ENCODE data around the gene CDH4. TPM values are rescaled to one million over a fixed set of nuclear protein-coding genes. Genes with fewer than 3 reads are reported as not detected.

Gene CDH4
- polyA plus RNA-seq, 4 donors = 5.6 to 8.8 (median 7.0) TPM

- no peak for DNase-seq (ENCODE audit: low read depth in 4 of 4, low spot score in 2 of 4)
Observed at GRCh38 chr20:61521687-61522420, 269.8 kb downstream of the CDH4 start.

GRCh38 chr20:61522498-61523090, 270.5 kb downstream of the CDH4 start:
- no peak for DNase-seq (ENCODE audit: low read depth in 4 of 4, low spot score in 2 of 4)

- no peak for DNase-seq (ENCODE audit: low read depth in 4 of 4, low spot score in 2 of 4)
Observed at GRCh38 chr20:61523145-61523544, 271.1 kb downstream of the CDH4 start.

DNA sequence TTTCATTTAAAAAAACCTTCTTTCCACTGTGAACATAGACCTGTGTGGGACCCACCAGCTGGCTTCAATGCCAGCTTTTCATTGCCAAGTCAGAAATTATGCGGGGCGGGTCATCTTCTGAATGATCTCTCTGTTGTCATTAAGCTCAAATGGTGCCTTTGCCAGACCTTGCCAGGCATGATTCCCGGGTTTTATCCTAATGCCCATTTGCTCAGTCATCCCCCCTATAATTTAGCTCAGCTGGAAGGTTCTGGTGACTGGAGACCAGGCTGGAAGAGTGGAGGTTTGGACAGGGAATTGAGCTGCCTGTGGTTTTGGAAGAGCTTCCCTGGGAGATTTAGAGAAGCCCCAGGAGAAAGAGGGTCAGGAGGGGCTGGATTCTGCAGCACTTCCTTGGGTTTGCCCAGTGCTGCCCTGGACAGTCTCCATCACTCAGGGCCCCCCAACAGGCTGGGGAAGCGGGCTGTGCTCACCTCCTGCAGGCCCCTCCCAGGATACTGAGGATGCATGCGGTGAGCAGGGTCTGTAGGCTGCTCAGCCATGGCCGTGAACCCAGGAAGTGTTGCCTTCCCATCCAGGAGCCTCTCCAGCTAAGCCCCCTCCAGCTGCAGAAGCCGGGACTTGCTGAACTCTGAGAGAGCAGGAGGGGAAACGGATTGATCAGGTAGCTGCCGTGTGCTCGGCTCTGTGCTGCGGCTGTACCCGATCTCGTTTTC, 273.0 kb downstream of the CDH4 start:
- no peak for DNase-seq (ENCODE audit: low read depth in 4 of 4, low spot score in 2 of 4)

- DNase-seq (ENCODE audit: low read depth in 4 of 4, low spot score in 2 of 4) = no peak
Observed at GRCh38 chr20:61525781-61526431, 273.8 kb downstream of the CDH4 start.

DNA sequence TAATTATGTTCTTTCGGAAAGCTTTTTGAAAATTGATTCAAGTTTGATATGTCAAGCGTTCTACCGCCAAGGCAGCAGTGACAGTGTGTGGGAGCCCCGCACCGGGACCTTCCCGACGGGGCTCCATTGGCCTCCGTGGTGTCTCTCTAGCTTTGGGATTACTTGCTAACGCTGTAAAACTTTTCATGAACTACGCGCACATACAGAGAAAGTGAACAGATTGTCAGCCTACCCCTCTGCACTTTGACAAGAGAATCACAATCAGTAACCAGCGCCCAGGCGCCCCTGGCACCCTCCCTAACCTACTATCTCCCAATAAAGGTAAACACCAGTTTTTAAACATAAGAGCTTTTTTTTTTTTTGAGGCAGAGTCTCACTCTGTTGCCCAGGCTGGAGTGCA, 274.8 kb downstream of the CDH4 start:
- no peak for DNase-seq (ENCODE audit: low read depth in 4 of 4, low spot score in 2 of 4)

GRCh38 chr20:61527626-61528025, 275.6 kb downstream of the CDH4 start:
- no peak for DNase-seq (ENCODE audit: low read depth in 4 of 4, low spot score in 2 of 4)

DNA sequence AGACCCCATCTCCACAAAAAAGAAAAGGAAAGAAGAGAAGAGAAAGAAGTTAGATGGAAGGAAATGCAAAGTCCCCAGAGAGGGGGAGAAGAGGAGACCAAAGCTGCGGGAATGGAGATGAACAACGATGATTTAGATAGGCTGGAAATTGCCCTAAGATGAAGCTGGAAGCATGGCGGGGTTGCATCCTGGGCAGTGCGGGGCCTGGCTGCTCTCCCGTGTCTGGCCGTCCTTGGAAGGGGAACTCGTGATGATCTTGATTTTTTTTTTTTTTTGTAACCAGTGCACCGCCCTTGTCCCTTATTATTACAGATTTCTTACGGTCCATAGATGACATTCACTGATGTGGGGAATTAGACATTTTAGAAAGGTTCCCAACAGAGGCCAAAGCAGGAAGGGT, 276.5 kb downstream of the CDH4 start:
- no peak for DNase-seq (ENCODE audit: low read depth in 4 of 4, low spot score in 2 of 4)

GRCh38 chr20:61529354-61529753, 277.3 kb downstream of the CDH4 start:
- no peak for DNase-seq (ENCODE audit: low read depth in 4 of 4, low spot score in 2 of 4)

DNA sequence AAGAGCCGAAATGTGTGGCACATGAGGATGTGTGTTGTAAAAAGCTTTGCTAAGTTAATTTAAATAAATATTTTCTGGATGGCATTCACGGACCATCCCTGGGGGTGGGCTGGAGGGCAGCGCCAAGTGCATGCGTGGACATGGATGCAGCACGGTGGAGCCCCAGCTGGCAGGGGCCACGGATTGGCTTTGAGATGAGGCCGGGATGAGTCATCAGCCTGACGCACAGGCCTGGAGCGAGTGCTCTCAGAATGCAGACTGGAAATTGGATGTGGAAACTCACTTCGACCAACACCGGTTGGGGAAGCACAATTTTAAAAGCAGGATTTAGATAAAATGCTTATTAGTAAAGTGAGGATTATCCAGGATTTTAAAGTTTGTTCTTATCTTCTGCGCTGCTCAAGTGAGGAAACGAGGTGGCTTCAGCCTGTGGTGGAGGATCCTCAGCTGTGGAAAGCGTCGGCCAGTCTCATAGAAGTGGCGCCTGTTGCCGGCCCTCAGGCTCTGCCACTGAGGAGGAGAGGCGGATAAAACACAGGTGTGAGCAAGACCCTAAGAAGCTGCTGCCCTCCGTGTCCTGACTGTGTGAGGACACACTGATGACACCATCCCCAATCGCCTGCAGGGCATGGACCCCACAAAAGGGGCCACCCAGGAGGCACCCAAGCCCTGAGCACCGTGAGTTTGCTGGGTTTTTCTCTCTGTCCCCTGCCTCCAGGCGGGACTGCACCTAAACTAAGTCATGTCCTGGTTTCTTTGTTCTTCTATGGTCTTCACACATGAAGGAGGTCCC, 279.7 kb downstream of the CDH4 start:
- no peak for DNase-seq (ENCODE audit: low read depth in 4 of 4, low spot score in 2 of 4)

GRCh38 chr20:61532736-61533135, 280.7 kb downstream of the CDH4 start:
- no peak for DNase-seq (ENCODE audit: low read depth in 4 of 4, low spot score in 2 of 4)

DNA sequence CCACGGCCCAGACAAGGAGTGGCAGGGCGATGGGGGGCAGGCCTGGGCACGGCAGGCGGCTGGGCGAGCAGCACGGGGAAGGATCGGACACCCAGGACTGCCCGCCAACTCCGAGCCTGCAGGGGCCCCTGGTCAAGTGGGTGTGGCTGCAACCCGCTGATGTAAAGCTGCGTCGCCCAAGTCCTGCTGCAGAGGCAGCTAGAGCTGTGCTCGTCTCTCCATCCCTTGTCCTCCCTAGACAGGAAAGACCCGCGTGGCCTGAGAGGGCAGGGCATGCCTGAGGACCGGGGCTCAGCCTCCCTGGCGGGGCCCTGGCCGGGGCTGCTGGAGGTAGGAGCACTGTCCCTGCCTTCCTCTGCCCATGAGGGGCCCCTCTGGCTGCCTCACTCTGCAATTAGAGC, 281.2 kb downstream of the CDH4 start:
- no peak for DNase-seq (ENCODE audit: low read depth in 4 of 4, low spot score in 2 of 4)

DNA sequence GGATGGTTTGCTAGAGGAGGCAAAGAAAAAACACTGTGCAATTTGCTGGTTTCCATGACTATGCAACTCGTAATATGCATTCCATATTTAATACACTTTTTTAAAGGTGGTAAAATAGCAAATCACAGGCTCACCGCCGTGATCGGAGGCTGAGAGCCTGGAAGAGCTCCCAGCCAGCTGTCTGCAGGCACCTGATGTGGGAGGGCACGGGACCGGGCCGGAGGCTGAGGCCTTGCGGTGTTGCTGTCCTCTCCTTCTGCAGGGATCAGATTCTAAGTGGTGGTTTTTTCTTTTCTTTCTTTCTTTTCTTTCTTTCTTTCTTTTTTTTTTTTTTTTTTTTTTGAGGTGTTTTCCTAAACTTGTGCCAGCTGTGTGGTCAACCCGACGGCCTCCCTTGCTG, 282.3 kb downstream of the CDH4 start:
- no peak for DNase-seq (ENCODE audit: low read depth in 4 of 4, low spot score in 2 of 4)

- no peak for DNase-seq (ENCODE audit: low read depth in 4 of 4, low spot score in 2 of 4)
Observed at GRCh38 chr20:61535091-61535490, 283.0 kb downstream of the CDH4 start.

DNA sequence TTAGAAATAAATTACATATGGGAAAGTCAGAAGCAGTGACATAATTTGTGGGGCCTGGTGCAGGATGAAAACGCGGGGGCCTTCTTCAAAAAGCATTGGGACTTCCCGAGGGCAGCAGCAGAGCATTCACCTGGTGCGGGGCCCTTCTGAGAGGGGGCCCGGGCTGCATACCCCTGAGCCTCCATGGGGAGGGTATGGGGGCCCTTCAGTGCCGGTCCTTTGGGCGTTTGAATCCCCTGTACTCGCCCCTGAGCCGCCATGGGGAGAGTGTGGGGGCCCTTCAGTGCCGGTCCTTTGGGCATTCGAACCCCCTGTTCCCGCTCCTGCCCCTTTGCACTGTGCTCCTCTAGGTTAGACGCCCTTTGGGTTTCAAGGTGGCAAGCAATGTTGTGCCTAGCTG, 283.5 kb downstream of the CDH4 start:
- DNase-seq (ENCODE audit: low read depth in 4 of 4, low spot score in 2 of 4) = no peak

DNA sequence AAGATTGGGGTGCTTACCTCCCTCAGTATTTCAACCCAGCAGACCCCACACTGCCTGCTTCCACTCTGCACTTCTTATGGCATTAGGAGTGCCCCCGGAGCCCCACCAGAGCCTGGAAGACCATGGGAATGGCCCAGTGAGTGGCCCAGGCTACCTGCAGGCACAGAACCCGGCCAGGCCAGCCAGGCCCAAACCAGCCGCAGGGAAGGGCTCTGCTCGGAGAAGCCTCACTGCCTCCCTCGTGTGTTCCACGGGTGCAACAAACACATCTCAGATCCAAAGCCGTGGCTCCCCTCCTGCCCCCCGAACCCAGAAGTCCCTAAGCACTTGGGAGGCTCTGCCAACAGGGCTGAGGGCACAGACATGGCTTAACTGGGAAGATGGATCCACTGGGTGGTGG, 283.9 kb downstream of the CDH4 start:
- no peak for DNase-seq (ENCODE audit: low read depth in 4 of 4, low spot score in 2 of 4)

- DNase-seq (ENCODE audit: low read depth in 4 of 4, low spot score in 2 of 4) = no peak
Observed at GRCh38 chr20:61536671-61537070, 284.6 kb downstream of the CDH4 start.

DNA sequence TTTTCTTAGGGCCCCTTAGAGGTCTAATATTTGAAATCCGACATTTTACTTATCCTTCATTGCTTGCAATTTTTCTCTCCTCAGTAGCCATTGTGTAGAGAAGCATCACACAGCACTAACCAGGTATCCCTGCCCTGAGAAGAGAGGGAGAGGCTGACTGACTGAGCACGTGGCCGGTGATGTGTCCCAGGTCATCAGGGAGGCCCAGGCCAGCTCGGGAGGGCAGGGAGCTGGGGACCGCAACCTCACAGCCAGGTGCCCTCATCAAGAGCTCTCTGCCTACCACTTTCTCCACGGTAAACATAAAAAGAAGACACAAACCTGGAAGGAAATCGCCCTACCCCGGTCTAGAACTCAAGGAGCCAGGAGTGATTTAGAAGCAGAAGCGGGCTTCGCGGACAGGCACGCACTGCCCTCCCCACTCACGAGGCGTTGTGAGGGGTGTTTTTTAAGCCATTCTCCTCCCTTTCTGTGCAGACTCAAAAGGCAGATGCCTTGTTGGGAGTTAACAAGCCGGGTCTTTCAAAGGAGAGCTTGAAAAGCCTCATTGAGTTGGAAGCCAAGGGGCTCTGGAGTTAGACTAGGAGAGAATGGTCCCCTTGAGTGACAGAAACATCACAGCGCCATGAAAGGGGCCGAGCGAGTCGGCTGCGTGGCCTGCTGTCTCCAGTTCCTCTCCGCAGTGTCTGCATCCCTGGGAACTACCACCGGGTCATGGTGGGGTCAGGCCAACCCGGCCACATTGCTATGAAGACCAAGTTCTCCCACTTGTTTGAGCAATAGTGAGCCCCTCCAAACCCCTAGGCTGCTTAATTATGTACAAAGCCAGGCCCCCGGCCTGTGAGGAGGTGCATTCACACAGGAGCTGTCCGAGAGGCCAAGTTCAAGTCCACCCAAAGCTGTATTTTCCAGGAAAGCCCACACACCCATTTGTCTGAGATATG, 285.4 kb downstream of the CDH4 start:
- DNase-seq (ENCODE audit: low read depth in 4 of 4, low spot score in 2 of 4) = no peak

- no peak for DNase-seq (ENCODE audit: low read depth in 4 of 4, low spot score in 2 of 4)
Observed at GRCh38 chr20:61538183-61538942, 286.3 kb downstream of the CDH4 start.

All from left renal cortex interstitium (tissue), 4 donors.